SK-N-SH (cell line): ENCODE data around the gene EHD1.

ENCODE experiments used
- CTCF ChIP-seq: fragments of 200-600 bp; sonication (generic); IDR thresholded peaks from 2 replicates; pipeline ENCODE4 v1.6.1; 2017; ENCODE audit warnings: antibody characterized with exemption, mild to moderate bottlenecking, moderate library complexity
- EZH2phosphoT487 ChIP-seq: fragments of 200-600 bp; sonication (generic); IDR thresholded peaks from 2 replicates; pipeline ENCODE4 v1.6.1; 2017; ENCODE audit warnings: low read depth, mixed run types, mild to moderate bottlenecking, antibody characterized with exemption, moderate library complexity, borderline replicate concordance
- TEAD4 ChIP-seq: IDR thresholded peaks from 2 replicates; pipeline ENCODE4 v1.4.0; 2012; ENCODE audit warnings: mild to moderate bottlenecking, borderline replicate concordance; ENCODE audit not compliant: insufficient read depth
- TF ChIP-seq, protein P1 (sequence below): IDR thresholded peaks from 2 replicates; pipeline ENCODE4 v1.4.0; 2012; ENCODE audit warnings: low read depth, borderline replicate concordance
- TF ChIP-seq, protein P2 (sequence below): IDR thresholded peaks from 2 replicates; pipeline ENCODE4 v1.4.0; 2012; ENCODE audit warnings: low read depth

DNA sequence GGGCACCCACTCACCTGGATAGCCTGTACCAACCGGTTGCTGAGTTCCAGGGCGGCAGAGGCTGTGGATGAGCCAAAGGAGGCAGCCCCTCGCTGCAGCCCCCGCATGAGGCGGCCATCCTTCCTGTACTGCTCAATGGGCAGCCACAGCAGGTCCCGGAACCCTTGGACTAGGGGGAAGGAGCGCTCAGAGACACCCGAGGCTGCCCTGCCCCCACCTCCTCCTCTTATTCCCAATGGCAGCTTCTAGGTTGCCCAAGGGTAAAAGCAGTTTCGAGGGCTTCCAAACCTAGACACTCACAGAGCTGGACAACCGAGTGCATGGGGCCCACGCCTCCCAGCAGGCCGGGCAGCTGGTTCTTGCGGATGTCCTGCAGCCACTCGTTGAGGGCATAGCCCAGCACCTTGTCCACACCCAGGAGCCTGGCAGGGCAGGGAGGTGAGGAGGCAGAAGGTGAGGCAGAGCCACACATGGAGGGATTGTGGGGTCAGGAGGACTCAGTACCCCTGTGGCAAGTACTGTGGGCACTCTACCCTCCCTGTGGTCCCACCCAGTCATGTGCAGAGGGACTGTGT is 18.1 kb upstream of the EHD1 start:
- TF ChIP-seq CTCF (no peak), EZH2phosphoT487 (no peak), TEAD4 (no peak)
- TF ChIP-seq, protein P1, sequence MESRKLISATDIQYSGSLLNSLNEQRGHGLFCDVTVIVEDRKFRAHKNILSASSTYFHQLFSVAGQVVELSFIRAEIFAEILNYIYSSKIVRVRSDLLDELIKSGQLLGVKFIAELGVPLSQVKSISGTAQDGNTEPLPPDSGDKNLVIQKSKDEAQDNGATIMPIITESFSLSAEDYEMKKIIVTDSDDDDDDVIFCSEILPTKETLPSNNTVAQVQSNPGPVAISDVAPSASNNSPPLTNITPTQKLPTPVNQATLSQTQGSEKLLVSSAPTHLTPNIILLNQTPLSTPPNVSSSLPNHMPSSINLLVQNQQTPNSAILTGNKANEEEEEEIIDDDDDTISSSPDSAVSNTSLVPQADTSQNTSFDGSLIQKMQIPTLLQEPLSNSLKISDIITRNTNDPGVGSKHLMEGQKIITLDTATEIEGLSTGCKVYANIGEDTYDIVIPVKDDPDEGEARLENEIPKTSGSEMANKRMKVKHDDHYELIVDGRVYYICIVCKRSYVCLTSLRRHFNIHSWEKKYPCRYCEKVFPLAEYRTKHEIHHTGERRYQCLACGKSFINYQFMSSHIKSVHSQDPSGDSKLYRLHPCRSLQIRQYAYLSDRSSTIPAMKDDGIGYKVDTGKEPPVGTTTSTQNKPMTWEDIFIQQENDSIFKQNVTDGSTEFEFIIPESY = no peak
- TF ChIP-seq, protein P2, sequence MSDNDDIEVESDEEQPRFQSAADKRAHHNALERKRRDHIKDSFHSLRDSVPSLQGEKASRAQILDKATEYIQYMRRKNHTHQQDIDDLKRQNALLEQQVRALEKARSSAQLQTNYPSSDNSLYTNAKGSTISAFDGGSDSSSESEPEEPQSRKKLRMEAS = no peak
